Endothelial cell of umbilical vein (primary cell): ENCODE data around the gene CLTB. TPM values are rescaled to one million over a fixed set of nuclear protein-coding genes. Genes with fewer than 3 reads are reported as not detected.

Experiments
- BruUV-seq: library from RNA; stranded (reverse); fragments of 400-500 nt; replicated peaks from 2 replicates; lab custom pipeline; 2021; lab: Mats Ljungman, UMichigan
- CTCF ChIA-PET: fragments of 300-600, 350-600 bp; sonication (Branson Sonifier 250); formaldehyde crosslinking; loops from one replicate; lab custom pipeline; 2021; ENCODE audit warnings: antibody characterized with exemption, inconsistent platforms; lab: Charles Lee
- POLR2A ChIA-PET: fragments of 300-600, 350-600 bp; sonication (Branson Sonifier 250); formaldehyde crosslinking; loops from one replicate; lab custom pipeline; 2021; ENCODE audit warnings: antibody characterized with exemption, inconsistent platforms; lab: Charles Lee
- DNase-seq: peaks from one replicate; pipeline ENCODE4 v3.0.0-alpha.2; 2011; ENCODE audit warnings: low read depth, low spot score
- FAIRE-seq: peaks from 2 replicates; lab custom pipeline; 2011; peaks lifted over from hg19 to GRCh38; lab: Jason Lieb, UNC
- H2AFZ ChIP-seq: 2 replicates; pipeline ENCODE4 v1.6.0; 2012; ENCODE audit warnings: low read depth, low read length, control low read depth, inconsistent platforms
- H3K27ac ChIP-seq: 2 replicates; pipeline ENCODE4 v1.5.1; 2011; ENCODE audit warnings: low read depth, mild to moderate bottlenecking, control low read depth, low read length, moderate library complexity; ENCODE audit not compliant: insufficient read depth
- H3K27me3 ChIP-seq, 2 experiments: 2 replicates each; pipeline versions ENCODE4 v1.6.0 to v1.6.1; 2011; ENCODE audit warnings: low read length in 2 of 2, mixed read lengths in 1 of 2; ENCODE audit not compliant: control insufficient read depth in 2 of 2, insufficient read depth in 2 of 2
- H3K36me3 ChIP-seq, 2 experiments: 2 replicates in 1 of 2; 3 replicates in 1 of 2; pipeline ENCODE4 v1.5.1; 2011; ENCODE audit warnings: low read length in 2 of 2, mild to moderate bottlenecking in 1 of 2, moderate library complexity in 1 of 2; ENCODE audit not compliant: control insufficient read depth in 2 of 2, insufficient read depth in 2 of 2; ENCODE audit errors: extremely low read depth in 1 of 2
- H3K4me1 ChIP-seq: 3 replicates; pipeline ENCODE4 v1.5.1; 2011; ENCODE audit warnings: mild to moderate bottlenecking, low read length; ENCODE audit not compliant: control insufficient read depth, insufficient read depth; ENCODE audit errors: extremely low read depth
- H3K4me2 ChIP-seq: 2 replicates; pipeline ENCODE4 v1.6.1; 2011; ENCODE audit warnings: low read length, control low read depth, mixed read lengths; ENCODE audit not compliant: insufficient read depth
- H3K4me3 ChIP-seq, 3 experiments: fragments of 200-600 bp in 1 of 3; sonication (generic), shearing (Covaris generic) in 1 of 3; replicated peaks in 1 of 3; 2 replicates each; pipeline ENCODE4 v1.5.1; 2011 to 2016; ENCODE audit warnings: control low read depth in 3 of 3, low read length in 3 of 3, mild to moderate bottlenecking in 2 of 3, inconsistent platforms in 1 of 3, low read depth in 1 of 3, moderate library complexity in 1 of 3; ENCODE audit not compliant: insufficient read depth in 1 of 3
- H3K79me2 ChIP-seq: 2 replicates; pipeline ENCODE4 v1.6.0; 2012; ENCODE audit warnings: low read length, inconsistent platforms; ENCODE audit not compliant: control insufficient read depth, insufficient read depth
- H3K9ac ChIP-seq: replicated peaks from 2 replicates; pipeline ENCODE3; 2011; ENCODE audit warnings: low read length, control low read depth; ENCODE audit not compliant: insufficient read depth; ENCODE audit errors: extremely low read depth
- H3K9me1 ChIP-seq: replicated peaks from 3 replicates; pipeline ENCODE4 v1.6.0; 2011; ENCODE audit warnings: mild to moderate bottlenecking, low read length; ENCODE audit not compliant: control insufficient read depth, insufficient read depth; ENCODE audit errors: extremely low read depth
- H3K9me3 ChIP-seq: replicated peaks from 2 replicates; pipeline ENCODE4 v1.5.1; 2012; ENCODE audit warnings: low read length, inconsistent platforms; ENCODE audit not compliant: control insufficient read depth, insufficient read depth
- H4K20me1 ChIP-seq: replicated peaks from 2 replicates; pipeline ENCODE3; 2011; ENCODE audit warnings: mild to moderate bottlenecking, low read length; ENCODE audit not compliant: control insufficient read depth, insufficient read depth; ENCODE audit errors: extremely low read depth
- CTCF ChIP-seq, 2 donors: IDR thresholded peaks; 1 replicate in 1 of 2; 2 replicates in 1 of 2; pipeline ENCODE4 v1.5.1; 2011; ENCODE audit warnings: low read length in 2 of 2, mild to moderate bottlenecking in 2 of 2, moderate library complexity in 2 of 2, control low read depth in 1 of 2, inconsistent platforms in 1 of 2, low read depth in 1 of 2; ENCODE audit not compliant: insufficient read depth in 1 of 2; ENCODE audit errors: extremely low read depth in 1 of 2
- EZH2 ChIP-seq: IDR thresholded peaks from 2 replicates; pipeline ENCODE4 v1.6.1; 2012; ENCODE audit warnings: borderline replicate concordance, low read depth, mild to moderate bottlenecking, moderate library complexity, low read length, inconsistent platforms; ENCODE audit not compliant: severe bottlenecking
- FOS ChIP-seq: IDR thresholded peaks from 2 replicates; pipeline ENCODE4 v1.6.1; 2011; ENCODE audit warnings: mild to moderate bottlenecking, low read length, moderate library complexity, borderline replicate concordance; ENCODE audit not compliant: insufficient read depth
- GATA2 ChIP-seq: IDR thresholded peaks from 2 replicates; pipeline ENCODE4 v1.7.0; 2011; ENCODE audit warnings: low read depth, mild to moderate bottlenecking, moderate library complexity, mixed read lengths, low read length; ENCODE audit not compliant: insufficient read length, insufficient read depth
- JUN ChIP-seq: IDR thresholded peaks from 2 replicates; pipeline ENCODE4 v1.6.1; 2011; ENCODE audit warnings: borderline replicate concordance, low read depth; ENCODE audit not compliant: insufficient read length, insufficient read depth
- MAX ChIP-seq: IDR thresholded peaks from 2 replicates; pipeline ENCODE4 v1.6.1; 2011; ENCODE audit not compliant: insufficient read depth, insufficient read length
- MYC ChIP-seq: IDR thresholded peaks from one replicate; pipeline ENCODE4 v1.6.1; 2011; ENCODE audit warnings: mild to moderate bottlenecking, low read depth, low read length
- POLR2A ChIP-seq: IDR thresholded peaks from 2 replicates; pipeline ENCODE4 v1.6.1; 2012; ENCODE audit warnings: low read depth, mild to moderate bottlenecking, control low read depth, low read length
- POLR2AphosphoS5 ChIP-seq: IDR thresholded peaks from 2 replicates; pipeline ENCODE4 v1.6.1; 2012; ENCODE audit warnings: low read depth, mild to moderate bottlenecking, control low read depth, low read length, moderate library complexity; ENCODE audit not compliant: insufficient read depth
- dilution Hi-C: fragments of 300-500 bp; cut with MboI; formaldehyde crosslinking; loops from one replicate; pipeline ENCODE4 v1.15.0; 2019; ENCODE audit warnings: low sequenced_read_pairs; ENCODE audit not compliant: extremely low pct_ligation_motif_present
- intact Hi-C: fragments of 100-400 bp; cut with micrococcal nuclease; formaldehyde crosslinking; loops from one replicate; pipeline ENCODE4 v1.10.0; 2022
- polyA plus RNA-seq, 4 experiments: library from polyadenylated mRNA; depleted of rRNA in 3 of 4; stranded (reverse) in 3 of 4; unstranded in 1 of 4; fragments of >200 nt; gene quantifications; 2 replicates each; pipeline versions ENCODE4 v1.2.1 to v1.2.3, GENCODE V29; 2011 to 2012; ENCODE audit warnings: missing spikeins in 1 of 4
- total RNA-seq: library from RNA; stranded (reverse); gene quantifications from 2 replicates; pipeline ENCODE4 v1.2.3, GENCODE V29; 2021

CLTB gene
- total and polyA plus RNA-seq, 2 donors (not counting 3 experiments of a cell fraction or from before 2014, with no cell fraction given): 73.2 to 111 TPM

GRCh38 chr5:176412517-176413254 is 3.7 kb downstream of the CLTB start:
- CTCF ChIA-PET: interaction anchor here (1.0 kb wide), 1 partner anchor 683 kb away, joined by 3 read pairs; no protein-coding TSS in a partner anchor
- intact Hi-C loops: no loop called here
- H4K20me1 ChIP-seq: no peaks in the 10 kb centered on the region

More at GRCh38 chr5:176412517-176413254, 3.7 kb downstream of the CLTB start:
- TF ChIP-seq EZH2: no peak
- no peak for TF ChIP-seq JUN
- no peak for TF ChIP-seq GATA2
- no peak for TF ChIP-seq MYC
- no peak for TF ChIP-seq POLR2A
- no peak for TF ChIP-seq CTCF (IDR thresholded peaks at IDR 0.05; ENCODE audit: extremely low read depth in 1 of 2, insufficient read depth in 1 of 2, low read depth in 1 of 2, low read length in 2 of 2)
- TF ChIP-seq MAX: no peak
- TF ChIP-seq FOS: no peak
- TF ChIP-seq POLR2AphosphoS5: no peak
- no peak overlapping the region for H3K4me2 ChIP-seq
- H3K4me3 ChIP-seq: no peak overlapping the region
- peaks cover 2 to 3% of the 10 kb centered on the region in 2 experiments for H3K36me3 ChIP-seq
- H3K79me2 ChIP-seq: peaks cover 15% of the 10 kb centered on the region
- no peaks in the 10 kb centered on the region for H3K9me1 ChIP-seq
- H3K9me3 ChIP-seq: no peaks in the 10 kb centered on the region
- no peak for FAIRE-seq
- BruUV-seq: no TSS peak
- peaks cover 12% of the 10 kb centered on the region for H3K4me1 ChIP-seq
- DNase-seq: no peak
- POLR2A ChIA-PET: no interaction called here
- H3K9ac ChIP-seq: no peak overlapping the region
- no peaks in the 10 kb centered on the region for H3K27me3 ChIP-seq
- no peak overlapping the region for H2AFZ ChIP-seq
- H3K27ac ChIP-seq: no peak overlapping the region
- dilution Hi-C loops: no loop called here
